Right lung (tissue), 5 donors: ENCODE results near the gene RAD18. TPM values are rescaled to one million over a fixed set of nuclear protein-coding genes. Genes with fewer than 3 reads are reported as not detected.

Experiments
- DNase-seq, 2 donors: peaks; one replicate each; pipeline ENCODE4 v3.0.0-alpha.2; 2013
- polyA plus RNA-seq, 5 donors: library from polyadenylated mRNA; unstranded; fragments of 120-200 nt; gene quantifications; one replicate each; pipeline versions ENCODE4 v1.2.1 to v1.2.3, GENCODE V29; 2013; ENCODE audit warnings: inconsistent platforms in 1 of 5, low replicate concordance in 1 of 5; ENCODE audit not compliant: insufficient read length in 5 of 5, insufficient read depth in 1 of 5

The RAD18 gene
- polyA plus RNA-seq, 5 donors = 8.2 to 19.0 (median 14.7) TPM

GRCh38 chr3:8837162-8837561 is 126.1 kb downstream of the RAD18 start:
- no peak for DNase-seq

- no peak for DNase-seq
Observed at GRCh38 chr3:8836096-8836495, 127.2 kb downstream of the RAD18 start.

- no peak for DNase-seq
Observed at GRCh38 chr3:8835385-8835784, 127.9 kb downstream of the RAD18 start.

GRCh38 chr3:8834974-8835373 is 128.3 kb downstream of the RAD18 start:
- DNase-seq = no peak

GRCh38 chr3:8827641-8828040 is 135.6 kb downstream of the RAD18 start:
- DNase-seq = no peak

Other genes starting within 250 kb of the RAD18 start
- gene CAV3, start 229.7 kb downstream of the RAD18 start, polyA plus RNA-seq = 10 to 100 TPM in 1 of 5 donors, 1 to 10 TPM in 1, under 1 TPM in 3; 0.58 to 12.1 (median 0.80) TPM
- gene OXTR, start 193.9 kb downstream of the RAD18 start, polyA plus RNA-seq = 1 to 10 TPM; 1.4 to 2.3 (median 1.7) TPM